ENCODE data around the gene C6orf58. TPM values are rescaled to one million over a fixed set of nuclear protein-coding genes. Genes with fewer than 3 reads are reported as not detected.
A peak's percentile ranks its signal among the peaks of the same experiment; 100 is the strongest.

The C6orf58 gene
- total RNA-seq, 1 experiment from 2014 or later: 0.20 TPM

DNA sequence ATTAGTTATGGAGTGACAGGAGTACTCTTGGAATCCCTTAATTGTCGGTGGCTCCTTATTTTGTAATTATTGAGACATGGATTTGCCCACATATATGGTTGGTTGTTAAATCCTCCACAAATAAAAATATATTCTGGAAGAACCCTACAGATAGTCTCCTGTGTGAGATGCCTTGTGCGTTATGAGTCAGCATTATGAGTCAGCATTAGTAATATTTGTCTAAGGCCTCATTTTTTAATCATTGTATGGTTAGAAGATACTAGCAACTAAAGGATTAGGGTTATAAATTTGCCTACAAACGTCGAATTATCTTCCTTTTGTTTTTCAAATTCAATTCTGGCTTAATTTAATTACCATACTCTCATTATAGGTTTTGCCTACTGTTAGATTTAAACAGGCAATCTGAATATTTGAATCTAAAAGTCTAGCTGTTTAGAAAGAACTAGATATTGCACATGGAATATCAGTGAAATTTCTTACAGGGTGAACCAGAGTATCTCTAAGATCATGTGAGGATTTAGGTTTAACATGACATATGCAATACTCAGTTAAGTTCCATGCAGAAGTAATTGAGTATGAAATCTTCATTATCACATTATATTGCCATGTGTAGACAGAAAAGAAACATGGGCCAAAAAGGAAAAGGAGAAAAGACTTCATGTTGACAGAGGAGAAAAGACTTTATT is 5.9 kb downstream of the C6orf58 start:
- no peaks in the 10 kb centered on the region for H3K27me3 ChIP-seq (ENCODE audit: insufficient read depth, low read length)
- H4K20me1 ChIP-seq (ENCODE audit: insufficient read depth): no peaks in the 10 kb centered on the region
- H3K4me2 ChIP-seq (ENCODE audit: low read length): peak overlapping the region; percentile 60
- no peaks in the 10 kb centered on the region for H3K36me3 ChIP-seq (ENCODE audit: control insufficient read depth in 1 of 2, insufficient read depth in 2 of 2, low read length in 2 of 2)
- ChIA-PET POLR2A (no interaction called here), CTCF (interaction anchor here (1.3 kb wide), 1 partner anchor 107 kb away, joined by 3 read pairs; no protein-coding TSS in a partner anchor), RAD21 (ENCODE audit: low non-redundant PET in 1 of 2, low total read pairs in 2 of 2, uncharacterized antibody in 2 of 2, unreplicated experiment in 2 of 2) (no interaction called here)
- TF ChIP-seq SIN3A (IDR thresholded peaks at IDR 0.05; ENCODE audit: low read depth) (no peak), JUND (IDR thresholded peaks at IDR 0.05) (peak; percentile 88), CBX3 (IDR thresholded peaks at IDR 0.05; ENCODE audit: low read depth) (peak; percentile 72), SRF (IDR thresholded peaks at IDR 0.05; ENCODE audit: low read depth) (peak; percentile 69; the same call in 1 of the 2 replicates), FOSL1 (IDR thresholded peaks at IDR 0.05; ENCODE audit: low read depth) (peak; percentile 99), CEBPB (IDR thresholded peaks at IDR 0.05; ENCODE audit: low read depth) (peak; percentile 16; the same call in 1 of the 2 replicates), SP1 (IDR thresholded peaks at IDR 0.05; ENCODE audit: low read depth) (peak; percentile 56)
- TF ChIP-seq, protein P1, sequence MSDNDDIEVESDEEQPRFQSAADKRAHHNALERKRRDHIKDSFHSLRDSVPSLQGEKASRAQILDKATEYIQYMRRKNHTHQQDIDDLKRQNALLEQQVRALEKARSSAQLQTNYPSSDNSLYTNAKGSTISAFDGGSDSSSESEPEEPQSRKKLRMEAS (IDR thresholded peaks at IDR 0.05): no peak
- peak overlapping the region in 1 of 2 experiments; percentile 1; a peak in 1 of 4 replicates for H3K4me3 ChIP-seq (replicated peaks in 1 of 2; ENCODE audit: low read depth in 1 of 2, low read length in 2 of 2)
- peaks cover 14 to 24% of the 10 kb centered on the region in 2 experiments for H3K4me1 ChIP-seq (ENCODE audit: control insufficient read depth in 1 of 2, insufficient read depth in 2 of 2, low read length in 2 of 2)
- no peak overlapping the region for H3K9ac ChIP-seq (ENCODE audit: low read length)
- ATAC-seq (peak; percentile 69), DNase-seq (ENCODE audit: low read depth, low spot score) (peak; percentile 58)
- no peak overlapping the region for H3K27ac ChIP-seq (ENCODE audit: low read depth, low read length)
- H3K9me3 ChIP-seq (ENCODE audit: control insufficient read depth in 1 of 2, insufficient read depth in 1 of 2, low read depth in 1 of 2, low read length in 2 of 2): no peaks in the 10 kb centered on the region
- no peaks in the 10 kb centered on the region for H3K9me2 ChIP-seq (ENCODE audit: insufficient read depth)
- no TSS peak for BruUV-seq (replicated peaks)
- H3K79me2 ChIP-seq (ENCODE audit: insufficient read depth, low read length): no peaks in the 10 kb centered on the region
- peak overlapping the region; percentile 95 for H2AFZ ChIP-seq (ENCODE audit: low read depth, low read length, poor library complexity, severe bottlenecking)
- intact Hi-C loops (cut with micrococcal nuclease): no loop called here

DNA sequence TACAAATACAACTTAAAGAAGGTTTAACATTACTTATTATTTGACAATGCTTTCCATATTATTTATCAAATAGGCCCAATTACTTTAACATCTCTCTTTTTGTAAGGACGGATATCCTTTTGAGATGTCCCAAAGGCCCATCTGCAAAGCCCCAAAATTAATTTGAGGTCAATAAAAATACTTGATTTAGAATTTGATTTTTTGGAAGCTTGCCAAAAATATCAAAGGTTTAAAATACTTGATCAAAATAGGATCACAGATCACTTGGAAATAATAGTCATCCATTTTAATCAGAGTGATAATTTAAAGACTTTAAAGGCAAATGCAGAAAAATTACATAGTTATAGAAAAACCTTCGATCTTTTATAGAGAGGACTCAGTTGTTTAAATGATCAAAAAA is 8.1 kb downstream of the C6orf58 start:
- ChIA-PET POLR2A (no interaction called here), RAD21 (ENCODE audit: low non-redundant PET in 1 of 2, low total read pairs in 2 of 2, uncharacterized antibody in 2 of 2, unreplicated experiment in 2 of 2) (no interaction called here)

More for the DNA sequence above, 8.1 kb downstream of the C6orf58 start:
- H3K4me2 ChIP-seq (ENCODE audit: low read length): no peak overlapping the region
- no peaks in the 10 kb centered on the region for H4K20me1 ChIP-seq (ENCODE audit: insufficient read depth)
- H3K9me3 ChIP-seq (ENCODE audit: control insufficient read depth in 1 of 2, insufficient read depth in 1 of 2, low read depth in 1 of 2, low read length in 2 of 2): no peaks in the 10 kb centered on the region
- peaks cover 14 to 24% of the 10 kb centered on the region in 2 experiments for H3K4me1 ChIP-seq (ENCODE audit: control insufficient read depth in 1 of 2, insufficient read depth in 2 of 2, low read length in 2 of 2)
- DNase-seq (ENCODE audit: low read depth, low spot score) (no peak), ATAC-seq (no peak)
- H3K36me3 ChIP-seq (ENCODE audit: control insufficient read depth in 1 of 2, insufficient read depth in 2 of 2, low read length in 2 of 2): no peaks in the 10 kb centered on the region
- CTCF ChIA-PET: no interaction called here
- no peak overlapping the region for H3K9ac ChIP-seq (ENCODE audit: low read length)
- no peaks in the 10 kb centered on the region for H3K9me2 ChIP-seq (ENCODE audit: insufficient read depth)
- H3K79me2 ChIP-seq (ENCODE audit: insufficient read depth, low read length): no peaks in the 10 kb centered on the region
- intact Hi-C loops (cut with micrococcal nuclease): no loop called here
- no peak overlapping the region for H3K4me3 ChIP-seq (replicated peaks in 1 of 2; ENCODE audit: low read depth in 1 of 2, low read length in 2 of 2)
- H3K27ac ChIP-seq (ENCODE audit: low read depth, low read length): no peak overlapping the region
- TF ChIP-seq EGR1 (IDR thresholded peaks at IDR 0.05; ENCODE audit: low read depth): no peak
- no peak for TF ChIP-seq EZH2 (IDR thresholded peaks at IDR 0.05)
- TF ChIP-seq YY1 (IDR thresholded peaks at IDR 0.05; ENCODE audit: extremely low read depth, insufficient replicate concordance, low read depth, low read length): no peak
- no peak for TF ChIP-seq POLR2AphosphoS5 (IDR thresholded peaks at IDR 0.05; ENCODE audit: low read depth, low read length)
- no peak for TF ChIP-seq SRF (IDR thresholded peaks at IDR 0.05; ENCODE audit: low read depth)
- no peak for TF ChIP-seq FOSL1 (IDR thresholded peaks at IDR 0.05; ENCODE audit: low read depth)
- no peak for TF ChIP-seq CBX3 (IDR thresholded peaks at IDR 0.05; ENCODE audit: low read depth)
- no peak for TF ChIP-seq SP1 (IDR thresholded peaks at IDR 0.05; ENCODE audit: low read depth)
- no peak for TF ChIP-seq ZNF274 (IDR thresholded peaks at IDR 0.05; ENCODE audit: low read depth, low read length)
- TF ChIP-seq EZH2phosphoT487 (IDR thresholded peaks at IDR 0.05; ENCODE audit: borderline replicate concordance): no peak
- TF ChIP-seq CEBPB (IDR thresholded peaks at IDR 0.05; ENCODE audit: low read depth): no peak
- TF ChIP-seq SIN3A (IDR thresholded peaks at IDR 0.05; ENCODE audit: low read depth): no peak
- no peak for TF ChIP-seq JUND (IDR thresholded peaks at IDR 0.05)
- TF ChIP-seq, protein P2, sequence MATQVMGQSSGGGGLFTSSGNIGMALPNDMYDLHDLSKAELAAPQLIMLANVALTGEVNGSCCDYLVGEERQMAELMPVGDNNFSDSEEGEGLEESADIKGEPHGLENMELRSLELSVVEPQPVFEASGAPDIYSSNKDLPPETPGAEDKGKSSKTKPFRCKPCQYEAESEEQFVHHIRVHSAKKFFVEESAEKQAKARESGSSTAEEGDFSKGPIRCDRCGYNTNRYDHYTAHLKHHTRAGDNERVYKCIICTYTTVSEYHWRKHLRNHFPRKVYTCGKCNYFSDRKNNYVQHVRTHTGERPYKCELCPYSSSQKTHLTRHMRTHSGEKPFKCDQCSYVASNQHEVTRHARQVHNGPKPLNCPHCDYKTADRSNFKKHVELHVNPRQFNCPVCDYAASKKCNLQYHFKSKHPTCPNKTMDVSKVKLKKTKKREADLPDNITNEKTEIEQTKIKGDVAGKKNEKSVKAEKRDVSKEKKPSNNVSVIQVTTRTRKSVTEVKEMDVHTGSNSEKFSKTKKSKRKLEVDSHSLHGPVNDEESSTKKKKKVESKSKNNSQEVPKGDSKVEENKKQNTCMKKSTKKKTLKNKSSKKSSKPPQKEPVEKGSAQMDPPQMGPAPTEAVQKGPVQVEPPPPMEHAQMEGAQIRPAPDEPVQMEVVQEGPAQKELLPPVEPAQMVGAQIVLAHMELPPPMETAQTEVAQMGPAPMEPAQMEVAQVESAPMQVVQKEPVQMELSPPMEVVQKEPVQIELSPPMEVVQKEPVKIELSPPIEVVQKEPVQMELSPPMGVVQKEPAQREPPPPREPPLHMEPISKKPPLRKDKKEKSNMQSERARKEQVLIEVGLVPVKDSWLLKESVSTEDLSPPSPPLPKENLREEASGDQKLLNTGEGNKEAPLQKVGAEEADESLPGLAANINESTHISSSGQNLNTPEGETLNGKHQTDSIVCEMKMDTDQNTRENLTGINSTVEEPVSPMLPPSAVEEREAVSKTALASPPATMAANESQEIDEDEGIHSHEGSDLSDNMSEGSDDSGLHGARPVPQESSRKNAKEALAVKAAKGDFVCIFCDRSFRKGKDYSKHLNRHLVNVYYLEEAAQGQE (IDR thresholded peaks at IDR 0.05; ENCODE audit: low read depth): no peak
- BruUV-seq (replicated peaks): no TSS peak
- no peak overlapping the region for H2AFZ ChIP-seq (ENCODE audit: low read depth, low read length, poor library complexity, severe bottlenecking)
- no peaks in the 10 kb centered on the region for H3K27me3 ChIP-seq (ENCODE audit: insufficient read depth, low read length)

Measured in HCT116 (cell line).